Measurements from ENCODE around the gene FOXRED2.

- TF ChIP-seq CTCF (conservative IDR thresholded peaks at IDR 0.05) = no peak
- no peak for TF ChIP-seq EZH2 (IDR thresholded peaks at IDR 0.05; ENCODE audit: low read depth)
Measured at GRCh38 chr22:36443198-36443770, 63.6 kb downstream of the FOXRED2 start.
